Kidney epithelial cell (primary cell): ENCODE data around the gene M1AP. TPM values are rescaled to one million over a fixed set of nuclear protein-coding genes. Genes with fewer than 3 reads are reported as not detected.
A peak's percentile ranks its signal among the peaks of the same experiment; 100 is the strongest.
"Not testable (repeated sequence)": the region's sequence is repeated elsewhere in the genome, so short reads cannot be mapped to it uniquely, and the experiment has no call there.

ENCODE experiments used
- DNase-seq: peaks from one replicate; pipeline ENCODE4 v3.0.0-alpha.2; 2010; ENCODE audit warnings: low read depth
- H3K27me3 ChIP-seq: 2 replicates; pipeline ENCODE4 v1.6.0; 2011; ENCODE audit warnings: low read length; ENCODE audit not compliant: control insufficient read depth, insufficient read depth
- H3K36me3 ChIP-seq: 2 replicates; pipeline ENCODE4 v1.5.1; 2011; ENCODE audit warnings: low read length; ENCODE audit not compliant: control insufficient read depth, insufficient read depth
- H3K4me3 ChIP-seq: 2 replicates; pipeline ENCODE4 v1.5.1; 2011; ENCODE audit warnings: low read depth, mild to moderate bottlenecking, control low read depth, low read length
- total RNA-seq: library from RNA; depleted of rRNA; stranded (reverse); fragments of >200 nt; gene quantifications from 2 replicates; pipeline ENCODE4 v1.2.3, GENCODE V29; 2015
- TF ChIP-seq, protein P1 (sequence below): IDR thresholded peaks from 2 replicates; pipeline ENCODE4 v1.5.1; 2011; ENCODE audit warnings: mild to moderate bottlenecking, moderate library complexity, low read length, control low read depth, inconsistent platforms; ENCODE audit not compliant: insufficient read depth, poor library complexity, severe bottlenecking

The M1AP gene
- total RNA-seq, 1 donor from 2014 or later = 1.3 TPM

DNA sequence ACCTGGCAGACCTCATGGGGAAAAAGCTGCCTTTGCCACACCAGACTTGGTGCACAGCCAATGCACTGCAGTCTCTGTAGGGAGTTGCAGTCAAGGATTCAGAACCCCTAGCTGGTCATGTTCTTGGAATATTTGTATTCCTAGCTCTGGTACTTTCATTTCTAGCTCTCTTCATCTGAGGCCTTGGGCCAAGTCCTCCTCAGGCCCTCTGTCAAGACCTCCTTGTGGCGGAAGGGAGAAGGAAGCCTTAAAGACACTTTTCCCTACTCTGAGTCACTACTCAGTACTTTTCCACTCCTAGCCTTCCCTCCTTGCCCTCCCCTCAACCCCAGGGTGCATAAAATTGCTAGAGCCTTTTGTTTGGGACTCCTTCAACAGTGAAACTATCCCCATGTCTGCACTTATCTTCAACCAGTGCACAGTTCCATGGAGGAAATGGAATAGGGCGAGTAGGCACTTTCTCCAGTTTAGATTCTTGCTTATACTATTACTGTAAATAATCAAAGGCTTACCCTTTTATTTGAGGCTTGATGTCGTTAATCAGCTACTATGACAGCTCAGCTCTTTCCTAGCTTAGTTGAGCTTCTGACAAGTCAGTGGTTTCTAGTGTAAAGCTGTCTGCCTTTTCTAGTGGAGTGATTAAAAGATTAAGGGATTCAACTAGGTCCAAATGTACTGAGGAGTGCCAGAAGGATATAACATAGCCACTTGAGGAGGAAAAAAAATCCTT, 15.8 kb downstream of the M1AP start:
- Histone ChIP-seq H3K27me3 (no peaks in the 10 kb centered on the region), H3K4me3 (no peak overlapping the region), H3K36me3 (no peaks in the 10 kb centered on the region)
- DNase-seq = no peak
- TF ChIP-seq, protein P1, sequence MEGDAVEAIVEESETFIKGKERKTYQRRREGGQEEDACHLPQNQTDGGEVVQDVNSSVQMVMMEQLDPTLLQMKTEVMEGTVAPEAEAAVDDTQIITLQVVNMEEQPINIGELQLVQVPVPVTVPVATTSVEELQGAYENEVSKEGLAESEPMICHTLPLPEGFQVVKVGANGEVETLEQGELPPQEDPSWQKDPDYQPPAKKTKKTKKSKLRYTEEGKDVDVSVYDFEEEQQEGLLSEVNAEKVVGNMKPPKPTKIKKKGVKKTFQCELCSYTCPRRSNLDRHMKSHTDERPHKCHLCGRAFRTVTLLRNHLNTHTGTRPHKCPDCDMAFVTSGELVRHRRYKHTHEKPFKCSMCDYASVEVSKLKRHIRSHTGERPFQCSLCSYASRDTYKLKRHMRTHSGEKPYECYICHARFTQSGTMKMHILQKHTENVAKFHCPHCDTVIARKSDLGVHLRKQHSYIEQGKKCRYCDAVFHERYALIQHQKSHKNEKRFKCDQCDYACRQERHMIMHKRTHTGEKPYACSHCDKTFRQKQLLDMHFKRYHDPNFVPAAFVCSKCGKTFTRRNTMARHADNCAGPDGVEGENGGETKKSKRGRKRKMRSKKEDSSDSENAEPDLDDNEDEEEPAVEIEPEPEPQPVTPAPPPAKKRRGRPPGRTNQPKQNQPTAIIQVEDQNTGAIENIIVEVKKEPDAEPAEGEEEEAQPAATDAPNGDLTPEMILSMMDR = peak; percentile 10

DNA sequence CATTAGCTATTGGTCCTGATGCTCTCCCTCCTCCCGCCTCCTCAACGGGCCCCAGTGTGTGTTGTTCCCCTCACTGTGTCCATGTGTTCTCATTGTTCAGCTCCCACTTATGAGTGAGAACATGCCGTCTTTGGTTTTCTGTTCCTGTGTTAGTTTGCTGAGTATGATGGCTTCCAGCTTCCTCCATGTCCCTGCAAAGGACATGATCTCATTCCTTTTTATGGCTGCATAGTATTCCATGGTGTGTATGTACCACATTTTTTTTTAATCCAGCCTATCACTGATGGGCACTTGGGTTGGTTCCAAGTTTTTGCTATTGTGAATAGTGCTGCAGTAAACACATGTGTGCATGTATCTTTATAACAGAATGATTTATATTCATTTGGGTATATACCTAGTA, 17.7 kb downstream of the M1AP start:
- not testable (repeated sequence) for DNase-seq, H3K36me3 ChIP-seq, H3K27me3 ChIP-seq, H3K4me3 ChIP-seq

DNA sequence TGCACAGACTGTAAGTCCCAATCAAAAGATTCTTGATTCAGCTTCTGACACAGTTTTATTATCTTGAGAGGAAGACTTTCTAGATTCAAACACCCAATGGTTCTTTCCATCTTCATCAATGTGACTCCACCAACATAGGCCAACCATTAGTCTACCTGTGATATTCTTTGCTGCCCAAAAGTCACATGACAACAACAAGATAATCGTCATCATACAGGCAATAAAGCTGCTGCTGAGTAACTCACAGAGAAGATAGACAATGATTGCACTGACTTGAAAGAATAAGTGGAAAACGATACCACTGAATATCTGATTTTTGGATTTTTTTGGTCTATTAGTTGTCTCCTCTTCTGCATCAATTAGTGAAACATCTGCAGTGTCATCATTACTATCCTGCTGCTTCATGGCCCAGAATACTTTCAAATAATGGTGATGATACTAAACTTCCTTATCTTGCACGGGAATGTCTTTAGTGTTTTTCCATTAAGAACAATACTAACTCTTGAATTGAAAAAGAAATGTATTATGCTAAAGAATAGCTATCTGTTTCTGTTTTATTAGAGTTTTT, 19.5 kb downstream of the M1AP start:
- H3K4me3 ChIP-seq = no peak overlapping the region
- TF ChIP-seq, protein P1 = no peak
- no peak for DNase-seq
- no peaks in the 10 kb centered on the region for H3K27me3 ChIP-seq
- no peaks in the 10 kb centered on the region for H3K36me3 ChIP-seq

DNA sequence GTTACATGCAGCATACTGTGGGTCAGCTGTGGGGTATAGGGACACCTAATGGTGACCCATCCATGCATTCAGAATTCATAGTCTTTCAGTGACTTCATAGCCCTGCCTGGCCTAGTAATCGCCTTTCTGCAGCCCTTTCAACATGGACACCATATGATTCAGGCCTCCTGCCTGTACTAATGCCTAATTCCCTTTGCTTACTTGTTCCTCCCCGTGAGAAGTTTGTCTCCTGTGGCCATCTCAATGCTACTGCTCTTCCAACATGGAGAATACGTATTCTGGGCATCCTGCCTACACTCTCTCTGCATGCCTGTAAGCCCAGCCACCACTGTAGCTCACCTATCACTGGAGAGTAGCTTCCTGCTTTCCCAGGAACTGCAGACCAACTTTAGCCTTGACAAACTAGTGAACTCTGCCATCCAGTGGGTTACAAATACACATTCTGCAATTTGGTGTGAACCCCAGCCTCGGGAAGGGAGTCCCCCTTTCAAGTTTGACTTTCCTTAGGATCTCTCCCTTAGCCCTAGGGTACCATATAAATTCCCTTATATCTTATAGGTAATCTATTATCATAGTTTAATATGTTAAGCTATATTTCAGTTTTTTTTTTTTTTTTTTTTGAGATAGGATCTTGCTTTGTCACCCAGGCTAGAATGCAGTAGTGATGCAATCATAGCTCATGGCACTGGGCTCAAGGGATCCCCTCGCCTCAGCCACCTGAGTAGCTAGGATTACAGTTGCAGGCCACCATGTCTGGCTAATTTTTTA, 22.3 kb downstream of the M1AP start:
- no peak overlapping the region for H3K4me3 ChIP-seq
- H3K36me3 ChIP-seq = no peaks in the 10 kb centered on the region
- TF ChIP-seq, protein P1 = no peak
- DNase-seq = no peak
- H3K27me3 ChIP-seq = no peaks in the 10 kb centered on the region

DNA sequence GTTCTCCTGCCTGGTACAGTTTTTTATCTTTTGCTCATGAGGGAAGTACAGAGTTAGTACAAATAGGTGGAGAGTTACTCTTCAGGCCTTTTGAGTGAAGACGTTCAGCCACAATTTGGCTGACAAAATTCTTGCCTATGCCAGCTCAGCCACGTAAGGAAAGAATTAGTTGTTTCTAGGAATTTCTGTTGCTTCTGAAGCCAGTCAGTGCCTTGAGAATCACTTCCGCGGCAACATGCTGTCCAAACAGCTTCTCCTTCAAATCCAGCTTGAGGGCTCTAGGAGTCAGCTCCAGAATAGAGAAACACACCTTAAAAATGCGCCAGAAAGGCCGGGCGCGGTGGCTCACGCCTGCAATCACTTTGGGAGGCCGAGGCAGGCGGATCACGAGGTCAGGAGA, 27.5 kb downstream of the M1AP start:
- Histone ChIP-seq H3K36me3 (no peaks in the 10 kb centered on the region), H3K27me3 (no peaks in the 10 kb centered on the region), H3K4me3 (no peak overlapping the region)
- no peak for DNase-seq
- TF ChIP-seq, protein P1 = no peak

DNA sequence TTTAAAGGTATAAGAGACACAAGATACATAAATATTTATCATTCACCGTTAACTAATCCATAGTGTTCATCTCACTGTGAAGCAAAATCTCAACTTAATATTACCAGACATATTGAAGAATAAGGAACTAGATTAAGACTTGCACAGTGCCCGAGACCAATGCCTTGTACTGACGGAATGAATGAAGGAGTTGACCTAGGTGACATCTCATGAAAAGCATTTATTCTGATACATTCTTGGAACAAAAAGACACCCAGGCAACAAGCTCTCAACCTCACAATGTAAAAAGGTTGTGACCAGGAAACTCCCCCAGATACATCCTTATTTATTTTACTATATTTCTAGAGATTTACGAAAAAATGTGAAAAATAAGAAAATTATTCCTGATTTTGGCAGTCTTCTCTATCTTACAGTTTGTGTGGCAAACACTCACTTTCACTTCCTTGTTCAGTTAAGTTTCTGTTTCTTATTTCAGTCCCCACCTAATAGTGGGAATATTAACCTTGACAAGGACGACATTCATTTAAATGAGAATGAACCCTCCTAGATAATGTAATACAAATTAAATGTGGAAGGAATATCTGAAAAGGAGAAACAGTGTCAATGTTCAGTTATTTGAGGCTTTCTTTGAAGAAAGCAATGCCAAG, 28.4 kb downstream of the M1AP start:
- Histone ChIP-seq H3K36me3 (no peaks in the 10 kb centered on the region), H3K27me3 (no peaks in the 10 kb centered on the region), H3K4me3 (no peak overlapping the region)
- TF ChIP-seq, protein P1 = no peak
- no peak for DNase-seq
